WERI-Rb-1 (cell line): ENCODE data around the gene TSR3.
A peak's percentile ranks its signal among the peaks of the same experiment; 100 is the strongest.

Source experiments
- DNase-seq: peaks from one replicate; pipeline ENCODE4 v3.0.0-alpha.2; 2020
- H3K27ac ChIP-seq: fragments of 250-450 bp; sonication (Bioruptor Pico); 2 replicates; pipeline ENCODE4 v1.5.1; 2020; ENCODE audit warnings: mild to moderate bottlenecking, moderate library complexity
- H3K27me3 ChIP-seq: fragments of 250-450 bp; sonication (Bioruptor Pico); 2 replicates; pipeline ENCODE4 v1.5.1; 2021; ENCODE audit warnings: mild to moderate bottlenecking, low read depth, moderate library complexity; ENCODE audit not compliant: insufficient read depth, severe bottlenecking
- H3K36me3 ChIP-seq: fragments of 250-450 bp; sonication (Bioruptor Pico); 2 replicates; pipeline ENCODE4 v1.5.1; 2020; ENCODE audit warnings: mild to moderate bottlenecking, moderate library complexity
- H3K4me3 ChIP-seq: 2 replicates; pipeline ENCODE4 v1.5.1; 2011; ENCODE audit warnings: low read depth, mild to moderate bottlenecking, control low read depth, low read length
- H3K9me3 ChIP-seq: fragments of 250-450 bp; sonication (Bioruptor Pico); 2 replicates; pipeline ENCODE4 v1.5.1; 2021; ENCODE audit warnings: mild to moderate bottlenecking, moderate library complexity; ENCODE audit not compliant: severe bottlenecking
- CTCF ChIP-seq: IDR thresholded peaks from 2 replicates; pipeline ENCODE4 v1.5.1; 2011; ENCODE audit warnings: low read depth, mild to moderate bottlenecking, control low read depth, inconsistent platforms, low read length

Gene TSR3

DNA sequence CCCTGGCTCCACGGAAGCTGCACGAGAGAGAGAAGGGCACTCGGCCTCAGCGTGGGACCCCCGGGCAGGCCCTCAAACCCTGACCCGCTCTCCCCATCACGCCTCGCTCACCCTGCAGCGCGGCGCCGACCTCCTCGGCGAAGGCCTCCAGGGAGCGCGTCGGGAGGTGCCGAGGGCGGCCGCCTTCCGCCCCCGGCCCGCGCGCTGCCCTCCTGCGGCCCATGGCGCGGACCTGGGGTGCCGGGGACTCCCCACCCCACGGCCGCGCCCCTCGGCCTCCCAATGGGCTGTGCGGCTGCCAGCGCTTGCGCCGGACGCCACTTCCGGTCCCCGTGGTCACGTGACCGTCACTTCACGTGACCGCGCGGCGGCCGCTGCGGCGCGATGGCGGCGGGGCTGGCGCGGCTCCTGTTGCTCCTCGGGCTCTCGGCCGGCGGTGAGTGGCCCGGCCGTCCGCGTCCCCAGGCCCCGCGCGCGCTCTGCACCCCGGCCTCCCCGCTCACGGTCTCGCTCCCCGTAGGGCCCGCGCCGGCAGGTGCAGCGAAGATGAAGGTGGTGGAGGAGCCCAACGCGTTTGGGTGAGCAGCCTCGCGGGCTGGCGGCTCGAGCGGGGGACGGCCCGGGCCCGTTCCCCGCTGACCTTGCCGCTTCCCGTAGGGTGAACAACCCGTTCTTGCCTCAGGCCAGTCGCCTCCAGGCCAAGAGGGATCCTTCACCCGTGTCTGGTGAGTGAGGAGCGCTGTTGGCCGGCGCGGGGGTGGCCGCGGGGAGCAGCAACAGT is at the start of gene TSR3, which contains the start of gene GNPTG:
Gene TSR3, minus strand, starts transcription at position 297 of the 781 bp plus-strand sequence. Its CDS starts 74 bp downstream, at position 223.
Gene GNPTG, plus strand, starts transcription at position 350 of the 781 bp plus-strand sequence. Its CDS starts 35 bp downstream, at position 385.
- Histone ChIP-seq H3K27ac (peak within 1 kb of the TSS; percentile 52), H3K36me3 (peaks cover 24% of the 10 kb centered on the region), H3K9me3 (no peaks in the 10 kb centered on the region), H3K4me3 (peak within 1 kb of the TSS; percentile 92), H3K27me3 (no peaks in the 10 kb centered on the region)
- DNase-seq: peak; percentile 79
- no peak for TF ChIP-seq CTCF

DNA sequence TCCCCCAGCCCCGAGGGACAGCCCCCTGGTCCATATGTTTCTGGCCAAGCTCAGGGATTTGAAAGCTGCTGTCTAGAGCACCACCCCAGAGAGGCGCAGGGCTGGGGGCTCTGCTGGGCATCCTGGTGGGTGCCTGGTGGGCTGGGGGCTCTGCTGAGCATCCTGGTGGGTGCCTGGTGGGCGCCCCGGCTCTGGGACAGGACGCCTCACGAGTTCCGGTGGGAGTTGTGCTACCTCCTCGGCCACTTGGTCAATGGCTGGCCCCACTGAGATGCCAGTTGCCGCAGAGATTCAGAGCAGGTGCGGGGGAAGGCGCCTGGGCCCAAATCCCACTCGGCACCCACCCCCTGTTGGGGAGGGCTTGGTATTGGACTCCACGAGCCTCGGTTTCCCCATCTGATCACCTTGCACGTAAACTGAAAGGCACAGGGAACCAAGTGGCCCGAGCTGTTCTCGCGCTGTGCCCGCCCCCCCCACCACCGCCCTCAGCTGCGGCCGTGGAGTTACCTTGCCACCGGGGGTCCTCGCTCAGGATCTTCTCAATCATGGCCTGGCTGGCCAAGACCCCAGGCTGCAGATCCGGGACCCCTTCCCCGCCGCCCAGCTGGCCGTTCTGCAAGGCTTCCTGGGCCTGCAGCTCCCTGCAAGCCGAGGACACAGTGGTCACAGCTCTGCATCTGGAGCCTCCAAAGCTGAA is 49.5 kb upstream of the TSR3 start:
- H3K27me3 ChIP-seq: no peaks in the 10 kb centered on the region
- H3K36me3 ChIP-seq: peaks cover 17% of the 10 kb centered on the region
- no peak for TF ChIP-seq CTCF
- DNase-seq: no peak
- no peaks in the 10 kb centered on the region for H3K9me3 ChIP-seq
- H3K27ac ChIP-seq: no peak overlapping the region
- no peak overlapping the region for H3K4me3 ChIP-seq

- H3K27me3 ChIP-seq: no peaks in the 10 kb centered on the region
- no peak overlapping the region for H3K27ac ChIP-seq
- H3K36me3 ChIP-seq: peaks cover 17% of the 10 kb centered on the region
- H3K9me3 ChIP-seq: no peaks in the 10 kb centered on the region
- H3K4me3 ChIP-seq: no peak overlapping the region
- TF ChIP-seq CTCF: no peak
- no peak for DNase-seq
Measured at GRCh38 chr16:1398826-1399581, 47.3 kb upstream of the TSR3 start.

- no peak overlapping the region for H3K27ac ChIP-seq
- H3K9me3 ChIP-seq: no peaks in the 10 kb centered on the region
- H3K4me3 ChIP-seq: no peak overlapping the region
- TF ChIP-seq CTCF: no peak
- DNase-seq: no peak
- H3K36me3 ChIP-seq: peaks cover 22% of the 10 kb centered on the region
- no peaks in the 10 kb centered on the region for H3K27me3 ChIP-seq
Measured at GRCh38 chr16:1398351-1398750, 46.7 kb upstream of the TSR3 start.

DNA sequence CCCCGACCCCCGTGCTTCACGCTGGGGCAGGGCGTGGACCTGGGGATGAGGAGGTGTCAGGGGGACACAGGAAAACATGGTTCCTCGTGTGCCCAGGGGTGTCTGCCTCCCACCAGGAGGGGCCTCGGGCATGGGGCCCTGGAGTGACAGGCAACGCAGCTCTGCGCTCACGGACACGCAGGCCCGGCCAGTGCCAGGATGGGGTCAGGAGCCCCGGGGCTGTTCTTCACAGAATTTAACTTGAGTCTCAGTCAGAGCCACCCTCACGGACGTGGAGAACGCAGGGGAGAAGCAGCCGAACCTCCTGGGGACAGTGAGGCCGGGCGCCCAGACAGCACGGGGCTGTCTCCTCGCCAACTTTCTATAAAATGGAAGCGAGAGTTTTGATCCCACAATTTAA is 46.1 kb upstream of the TSR3 start:
- no peak for DNase-seq
- TF ChIP-seq CTCF: no peak
- Histone ChIP-seq H3K27me3 (no peaks in the 10 kb centered on the region), H3K36me3 (peaks cover 21% of the 10 kb centered on the region), H3K4me3 (no peak overlapping the region), H3K27ac (no peak overlapping the region), H3K9me3 (no peaks in the 10 kb centered on the region)
